GDM1 (cell line): ENCODE data around the gene HSFX3.
"Not testable (repeated sequence)": the region's sequence is repeated elsewhere in the genome, so short reads cannot be mapped to it uniquely, and the experiment has no call there.

ENCODE experiments used
- DNase-seq: peaks from one replicate; lab custom pipeline; 2025; lab: John Stamatoyannopoulos, UW

The HSFX3 gene

DNA sequence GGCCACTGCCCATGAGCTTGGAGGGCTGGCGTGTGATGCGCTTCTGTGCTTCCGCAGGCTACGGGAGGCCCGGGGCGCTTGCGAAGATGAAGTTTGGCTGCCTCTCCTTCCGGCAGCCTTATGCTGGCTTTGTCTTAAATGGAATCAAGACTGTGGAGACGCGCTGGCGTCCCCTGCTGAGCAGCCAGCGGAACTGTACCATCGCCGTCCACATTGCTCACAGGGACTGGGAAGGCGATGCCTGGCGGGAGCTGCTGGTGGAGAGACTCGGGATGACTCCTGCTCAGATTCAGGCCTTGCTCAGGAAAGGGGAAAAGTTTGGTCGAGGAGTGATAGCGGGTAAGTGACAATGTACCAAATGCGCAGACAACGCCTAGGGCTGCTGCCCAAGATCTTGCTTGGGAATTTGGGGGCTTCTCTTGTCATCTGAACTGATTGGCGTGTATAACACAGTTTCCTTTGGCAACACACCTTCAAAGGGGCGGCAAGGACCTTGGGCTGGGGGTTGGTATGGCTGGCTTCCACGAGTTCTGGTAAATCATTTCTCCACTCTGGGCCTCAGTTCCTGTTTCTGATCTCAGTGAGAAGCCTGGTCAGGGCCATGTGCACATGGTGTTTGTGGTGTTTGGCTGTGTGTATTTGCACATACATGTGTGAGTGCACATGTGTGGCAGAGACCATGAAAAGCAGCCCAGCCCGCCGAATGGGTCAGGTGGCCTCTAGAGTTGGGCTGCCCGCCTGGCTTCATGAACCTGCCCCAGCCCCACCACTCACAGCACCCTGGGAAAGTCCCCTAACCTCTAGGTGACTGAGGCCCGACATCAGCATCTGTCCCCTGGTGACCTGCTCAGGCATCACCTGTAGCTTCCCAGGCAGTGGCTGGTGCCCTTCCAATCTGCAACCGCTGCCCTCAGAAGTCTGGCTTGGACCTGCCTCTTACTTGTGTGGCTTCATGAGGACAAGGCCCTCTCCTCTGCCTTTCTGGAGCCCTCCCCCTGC lies 3.9 kb downstream of the HSFX3 start:
- DNase-seq, result not testable (repeated sequence)

- no peak for DNase-seq
Observed at GRCh38 chrX:149541521-149542047, 8.1 kb downstream of the HSFX3 start.

DNA sequence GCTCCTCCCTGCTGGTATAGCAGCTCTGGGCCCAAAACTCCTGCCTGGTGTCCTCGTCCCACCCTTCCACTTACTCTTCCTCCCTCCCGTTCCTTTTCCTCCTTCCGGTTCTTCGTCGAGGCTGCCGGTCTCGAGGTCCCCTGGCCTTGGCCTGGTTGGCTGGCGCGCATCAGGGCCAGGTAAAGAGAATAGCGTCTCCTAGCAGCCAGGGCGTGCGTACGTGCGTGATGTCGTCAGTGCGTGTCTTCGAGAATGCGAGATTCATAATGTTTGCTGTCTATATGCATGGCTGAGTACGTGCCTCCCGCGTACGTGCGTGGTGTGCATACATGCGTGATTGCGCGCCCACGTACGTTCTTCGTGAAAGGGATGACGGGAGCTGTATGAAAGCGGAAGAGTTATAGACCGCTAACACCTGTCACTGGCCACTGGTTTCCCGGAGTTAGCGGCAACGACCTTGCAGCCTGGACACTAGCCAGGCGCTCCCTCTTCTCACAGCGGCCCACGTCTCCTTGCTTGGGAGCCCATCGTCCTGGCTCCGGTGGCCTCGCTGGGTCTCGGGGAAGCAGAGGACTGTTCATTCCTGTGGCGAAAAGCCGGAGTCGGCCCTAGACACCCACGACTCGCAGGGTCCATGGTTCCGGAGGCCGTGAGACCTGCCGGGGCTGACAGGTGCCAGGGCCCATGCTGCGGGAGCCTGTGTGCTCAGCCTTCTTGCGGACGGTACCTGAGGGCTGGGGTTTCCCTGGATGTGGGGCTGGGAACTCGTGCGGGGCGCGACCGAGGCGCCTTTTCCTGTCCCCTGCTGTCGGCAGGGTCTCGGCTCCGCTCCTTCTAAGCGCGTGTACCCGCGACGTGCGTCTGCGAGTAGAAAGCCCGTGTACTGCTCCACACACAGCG lies 8.9 kb downstream of the HSFX3 start, which contains the start of gene EOLA1:
Gene EOLA1, plus strand, starts transcription at position 392 of the 900 bp plus-strand sequence. CDS start 4,619 bp downstream, outside the sequence.
- DNase-seq, result peak; percentile 90

GRCh38 chrX:149540131-149540620 lies 9.5 kb downstream of the HSFX3 start:
- peak; percentile 87 for DNase-seq

DNA sequence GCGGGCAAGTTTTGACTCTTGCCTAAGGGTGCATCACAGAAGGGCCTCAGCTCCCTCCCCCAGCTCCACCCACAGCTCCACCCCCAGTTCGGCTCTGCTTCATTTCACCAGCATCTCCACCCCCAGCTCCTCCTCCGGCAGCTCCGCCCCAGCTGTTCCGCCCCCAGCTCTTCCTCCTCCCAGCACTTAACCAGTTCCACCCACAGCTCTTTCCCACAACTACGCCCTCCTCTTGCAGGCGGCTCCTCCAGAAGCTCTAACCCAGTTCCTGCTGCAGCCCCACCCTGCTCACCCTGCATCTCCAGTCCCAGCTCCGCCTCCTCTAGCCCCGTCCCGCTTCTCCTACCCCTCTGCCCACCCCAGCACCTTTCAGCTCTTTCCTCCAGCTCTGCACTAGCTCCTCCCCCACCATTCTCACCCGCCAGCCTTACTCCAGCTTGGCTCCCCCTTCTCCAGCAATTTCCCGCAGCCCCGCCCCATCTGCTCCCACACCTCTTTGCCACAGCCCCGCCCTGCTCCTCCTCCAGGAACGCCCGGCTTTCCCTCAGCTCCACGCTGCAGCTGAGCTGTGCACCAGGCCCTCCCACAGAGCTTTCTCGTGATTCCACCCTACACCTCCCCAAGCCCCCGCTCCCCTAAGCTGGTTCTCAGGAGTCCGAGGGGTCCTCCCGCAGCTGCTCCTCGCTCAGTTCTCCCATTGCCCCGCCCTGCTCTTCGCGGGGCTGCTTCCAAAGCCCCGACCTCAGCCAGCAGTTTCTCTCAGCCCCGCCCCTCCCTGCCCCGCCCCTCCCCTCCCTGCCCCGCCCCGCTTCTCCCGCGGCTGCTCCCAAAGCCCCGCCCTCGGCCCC lies 10.2 kb downstream of the HSFX3 start:
- DNase-seq, result peak; percentile 88

DNA sequence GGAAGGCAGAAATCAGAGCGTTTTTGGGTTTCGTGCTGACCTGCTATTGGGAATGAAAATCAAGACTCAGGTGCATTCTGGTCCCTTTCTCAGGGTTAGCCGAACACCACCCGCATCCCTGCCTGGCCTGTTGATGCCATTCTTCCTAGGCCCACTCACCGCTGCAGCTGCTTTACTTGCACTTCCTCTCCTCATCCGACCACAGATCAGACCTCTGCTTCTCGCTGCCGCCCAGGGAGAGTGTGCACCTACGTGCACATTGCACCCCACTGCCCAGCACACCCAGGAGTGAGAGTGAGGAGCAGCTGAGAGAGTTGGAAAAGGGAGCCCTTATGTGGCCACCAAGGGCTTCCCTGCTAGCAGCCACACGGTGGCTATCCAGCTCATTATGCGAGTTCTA lies 12.2 kb downstream of the HSFX3 start:
- DNase-seq, result not testable (repeated sequence)

DNA sequence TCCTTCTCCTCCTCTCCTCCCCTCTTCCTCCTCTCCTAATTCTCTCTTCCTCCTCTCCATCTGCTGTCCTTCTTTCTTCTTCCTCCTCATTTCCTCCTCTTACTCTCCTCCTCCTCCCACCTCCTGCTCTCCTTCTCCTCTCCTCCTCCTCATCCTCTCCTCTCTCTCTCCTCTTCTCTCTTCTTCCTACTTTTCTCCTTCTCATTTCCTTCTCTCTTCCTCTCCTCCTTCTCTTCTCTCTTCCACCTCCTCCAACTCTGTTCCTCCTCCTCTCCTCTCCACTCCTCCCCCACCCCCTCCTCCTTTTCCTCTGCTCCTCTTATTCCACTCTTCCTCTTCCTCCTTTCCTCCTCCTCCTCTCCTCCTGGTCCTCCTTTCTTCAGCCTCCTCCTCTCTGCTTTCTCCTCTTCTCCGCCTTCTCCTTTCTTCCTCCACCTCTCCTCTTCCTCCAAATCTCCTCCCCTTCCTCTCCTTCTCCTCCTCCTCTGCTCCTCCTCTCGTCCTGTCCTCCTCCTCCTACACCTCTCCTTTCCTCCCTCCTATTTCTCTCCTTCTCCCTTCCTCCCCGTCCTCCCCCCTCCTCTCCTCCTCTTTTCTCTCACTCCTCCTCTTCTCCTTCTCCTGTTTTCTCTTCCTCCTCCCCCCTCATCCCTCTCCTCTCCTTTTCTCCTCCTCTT lies 14.7 kb downstream of the HSFX3 start:
- DNase-seq, result not testable (repeated sequence)

GRCh38 chrX:149533999-149534398 lies 15.7 kb downstream of the HSFX3 start:
- DNase-seq, result not testable (repeated sequence)

DNA sequence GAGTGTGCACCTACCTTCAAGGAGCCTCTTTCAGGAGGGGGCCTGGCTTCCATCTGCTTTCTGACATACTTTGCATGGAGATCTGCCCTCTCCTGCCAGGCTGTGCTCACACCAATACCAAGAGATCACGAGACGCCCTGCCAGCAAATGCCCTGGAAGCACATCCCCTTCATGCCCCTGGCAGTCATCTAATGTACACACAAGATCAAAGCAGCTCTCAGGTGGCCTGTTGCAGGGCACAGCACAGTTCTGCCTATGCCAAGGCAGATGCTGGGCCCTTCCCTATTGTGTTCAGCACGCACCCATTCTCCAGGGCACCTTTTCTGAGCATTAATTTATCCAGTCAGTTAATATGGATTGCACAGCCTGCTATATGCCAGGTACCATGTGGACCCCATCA lies 16.9 kb downstream of the HSFX3 start:
- not testable (repeated sequence) for DNase-seq

- DNase-seq, result peak; percentile 47
Observed at GRCh38 chrX:149531599-149531998, 18.1 kb downstream of the HSFX3 start.

DNA sequence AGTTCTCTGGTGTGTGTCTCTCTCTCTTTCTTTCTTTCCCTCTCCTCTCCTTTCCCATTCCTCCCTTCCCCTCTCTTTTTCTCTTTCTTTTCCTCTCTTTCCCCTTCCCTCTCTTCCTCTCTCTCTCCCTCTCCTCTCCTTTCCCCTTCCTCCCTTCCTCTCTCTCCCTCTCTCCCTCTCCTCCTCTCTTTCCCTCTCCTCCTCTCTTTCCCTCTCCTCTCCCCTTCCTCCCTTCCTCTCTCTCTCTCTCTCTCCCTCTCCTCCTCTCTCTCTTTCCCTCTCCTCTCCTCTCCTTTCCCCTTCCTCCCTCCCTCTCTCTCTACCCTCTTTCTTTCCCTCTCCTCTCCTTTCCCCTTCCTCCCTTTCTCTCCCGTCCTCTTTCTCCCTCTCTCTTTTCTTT lies 21.3 kb downstream of the HSFX3 start:
- DNase-seq, result no peak

DNA sequence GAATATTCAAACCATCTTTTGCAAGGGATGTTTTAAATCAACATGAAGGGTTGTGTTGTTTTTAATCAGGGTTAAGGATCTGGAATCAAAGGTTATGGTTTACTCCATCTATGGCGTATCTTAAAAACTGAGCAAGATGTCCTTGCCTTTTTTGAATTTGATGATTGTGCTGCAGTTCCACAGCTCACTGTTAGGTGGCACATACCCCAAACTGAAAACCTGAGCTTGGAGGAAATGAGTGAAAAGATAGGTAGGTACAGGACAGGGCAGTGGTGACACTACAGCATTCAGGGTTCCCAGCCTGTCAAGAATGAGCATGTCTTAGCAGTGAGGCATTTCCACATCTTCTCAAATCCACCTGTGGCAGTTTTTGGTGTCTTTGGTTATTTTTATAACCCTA lies 22.0 kb downstream of the HSFX3 start:
- DNase-seq, result peak; percentile 30

DNA sequence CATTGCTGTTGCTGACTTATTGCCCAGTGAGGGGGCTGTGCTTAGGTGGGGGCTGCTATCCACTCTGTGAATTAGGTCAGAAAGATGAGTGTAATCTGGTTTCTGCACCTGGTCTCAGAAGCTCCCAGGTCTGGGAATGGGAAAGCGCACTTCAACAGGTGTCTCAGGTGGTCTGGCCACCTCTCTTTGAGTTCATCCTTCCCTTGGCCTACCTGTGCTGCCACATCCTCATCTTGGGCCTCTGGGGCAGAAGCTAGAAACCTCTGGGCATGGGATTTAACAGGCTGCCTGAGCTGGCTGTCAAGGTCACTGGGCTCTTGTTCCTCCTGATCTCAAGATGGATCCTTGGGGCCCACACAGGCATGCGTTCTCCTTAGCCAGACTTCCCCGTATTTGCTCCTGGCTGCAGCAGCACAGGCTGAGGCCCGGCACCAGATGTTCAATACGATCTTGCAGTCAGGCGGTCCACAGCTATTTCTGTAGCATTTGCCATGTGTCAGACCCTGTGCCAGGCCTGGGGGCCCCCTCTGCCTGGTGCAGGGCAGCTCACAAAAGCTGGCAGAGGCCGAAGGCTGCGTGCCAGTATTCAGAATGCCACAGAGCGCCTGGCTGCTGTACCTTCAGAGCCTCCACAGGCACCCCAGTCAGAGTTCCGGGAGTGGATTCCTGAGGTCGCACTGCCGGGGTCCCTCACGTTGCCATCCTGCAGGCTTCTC lies 23.2 kb downstream of the HSFX3 start:
- not testable (repeated sequence) for DNase-seq

- peak; percentile 33 for DNase-seq
Observed at GRCh38 chrX:149525903-149526302, 23.8 kb downstream of the HSFX3 start.

DNA sequence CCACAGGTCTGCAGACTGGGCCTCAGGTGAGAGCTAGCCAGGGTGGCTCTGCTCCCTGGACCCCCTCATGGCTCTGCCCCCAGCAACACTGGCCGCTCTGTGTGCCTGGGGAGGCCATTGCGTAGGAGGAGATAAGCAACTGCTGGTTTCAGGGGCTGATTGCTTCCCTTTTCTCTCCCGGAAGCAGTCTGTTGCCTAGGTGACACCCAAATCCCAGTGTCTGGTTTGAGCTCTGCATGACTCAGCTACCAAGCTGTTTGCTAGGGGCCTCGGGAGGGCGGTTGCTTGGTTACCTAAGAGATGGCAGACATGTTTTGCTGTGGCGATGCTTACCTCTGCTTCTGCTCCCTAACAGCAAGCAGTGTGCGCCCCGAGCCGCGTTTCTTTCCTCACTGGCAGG lies 24.3 kb downstream of the HSFX3 start:
- peak; percentile 74 for DNase-seq

- DNase-seq, result no peak
Observed at GRCh38 chrX:149522916-149523315, 26.8 kb downstream of the HSFX3 start.

DNA sequence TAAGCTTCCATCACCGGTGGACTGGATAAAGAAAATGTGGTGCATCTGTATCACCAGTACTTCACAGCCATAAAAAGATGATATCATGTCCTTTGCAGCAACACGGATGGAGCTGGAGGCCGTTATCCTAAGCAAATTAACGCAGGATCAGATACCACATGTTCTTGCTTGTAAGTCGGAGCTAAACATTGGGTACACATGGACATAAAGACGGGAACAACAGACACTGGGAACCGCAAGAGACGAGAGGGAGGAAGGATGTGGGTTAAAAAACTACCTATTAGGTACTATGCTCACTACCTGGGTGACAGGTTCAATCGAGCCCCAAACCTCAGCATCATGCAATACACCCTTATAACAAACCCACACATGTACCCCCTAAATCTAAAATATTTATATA lies 28.3 kb downstream of the HSFX3 start:
- no peak for DNase-seq

GRCh38 chrX:149520636-149521277 lies 29.0 kb downstream of the HSFX3 start:
- DNase-seq, result not testable (repeated sequence)

DNA sequence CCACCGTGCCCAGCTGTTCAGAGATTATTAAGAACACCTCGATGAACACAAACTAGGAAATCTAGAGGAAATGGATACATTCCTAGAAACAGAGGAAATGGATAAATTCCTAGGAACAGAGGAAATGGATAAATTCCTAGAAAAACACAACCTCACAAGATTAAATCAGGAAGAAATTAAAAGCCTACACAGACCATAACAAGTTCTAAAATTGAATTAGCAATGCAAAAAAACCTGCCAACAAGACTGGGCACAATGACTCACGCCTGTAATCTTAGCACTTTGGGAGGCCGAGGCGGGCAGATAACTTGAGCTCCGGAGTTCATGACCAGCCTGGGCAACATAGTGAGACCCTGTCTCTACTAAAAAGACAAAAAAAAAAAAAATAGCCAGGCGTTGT lies 31.5 kb downstream of the HSFX3 start:
- no peak for DNase-seq
